ENCODE measurements around the gene NDUFS1. TPM values are rescaled to one million over a fixed set of nuclear protein-coding genes. Genes with fewer than 3 reads are reported as not detected.

NDUFS1 gene
- total and polyA plus RNA-seq, 10 of the 15 experiments (the other 5 are each of a cell fraction or from before 2014, with no cell fraction given): 62.6 to 108 (median 90.4) TPM

DNA sequence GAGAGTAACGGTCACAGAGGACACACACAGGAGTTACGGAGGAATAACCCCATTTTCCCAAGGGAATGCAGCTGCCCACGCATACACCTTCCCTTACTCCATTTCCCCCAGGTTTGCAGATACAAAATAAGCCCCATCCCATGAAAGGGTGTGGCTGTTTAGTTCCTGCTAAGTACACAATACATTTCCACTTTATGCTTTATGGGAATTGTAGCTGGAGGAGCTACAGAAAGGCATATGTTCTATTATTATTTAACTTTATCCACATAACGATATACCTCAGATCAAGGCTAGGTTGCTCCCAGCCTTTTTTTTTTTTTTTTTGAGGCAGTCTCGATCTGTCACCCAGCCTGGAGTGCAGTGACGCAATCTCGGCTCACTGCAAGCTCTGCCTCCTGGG is 50.5 kb downstream of the NDUFS1 start:
- H3K79me2 ChIP-seq (ENCODE audit: control insufficient read depth, insufficient read depth, low read length): no peaks in the 10 kb centered on the region
- no peaks in the 10 kb centered on the region; the same call in 2 of the 3 replicates for H3K9me3 ChIP-seq (replicated peaks; ENCODE audit: control insufficient read depth, insufficient read depth, low read length)
- intact Hi-C loops (cut with micrococcal nuclease; ENCODE audit: unreplicated experiment) (no loop called here), in situ Hi-C loops (cut with MboI) (no loop called here)
- ATAC-seq (no peak), DNase-seq (ENCODE audit: low read depth, low spot score) (no peak), FAIRE-seq (no peak)
- SMC1A ChIA-PET (ENCODE audit: uncharacterized antibody, unreplicated experiment): no interaction called here
- POLR2A ChIA-PET: interaction anchor here (0.6 kb wide), 1 partner anchor 25 kb away, joined by 3 read pairs; no protein-coding TSS in a partner anchor
- H3K27ac ChIP-seq (ENCODE audit: control insufficient read depth, insufficient read depth): no peak overlapping the region
- CTCF ChIA-PET: no interaction called here
- no peak overlapping the region for H3K4me2 ChIP-seq (ENCODE audit: control insufficient read depth, insufficient read depth)
- no peaks in the 10 kb centered on the region for H4K20me1 ChIP-seq (ENCODE audit: control insufficient read depth, insufficient read depth)
- no TSS peak for BruUV-seq (replicated peaks)
- no peaks in the 10 kb centered on the region for H3K4me1 ChIP-seq (ENCODE audit: control insufficient read depth, insufficient read depth, low read length)
- RAD21 ChIA-PET (ENCODE audit: unreplicated experiment): no interaction called here
- no peak overlapping the region for H3K4me3 ChIP-seq
- H2AFZ ChIP-seq (ENCODE audit: control insufficient read depth, low read depth, low read length): no peak overlapping the region
- TF ChIP-seq JUNB (IDR thresholded peaks at IDR 0.05) (no peak), IRF4 (IDR thresholded peaks at IDR 0.05; ENCODE audit: low read depth, low read length) (no peak), PML (IDR thresholded peaks at IDR 0.05; ENCODE audit: low read length) (no peak), FOXK2 (IDR thresholded peaks at IDR 0.05) (no peak), SIN3A (IDR thresholded peaks at IDR 0.05; ENCODE audit: low read depth, low read length) (no peak), CBX5 (IDR thresholded peaks at IDR 0.05; ENCODE audit: low read depth) (no peak), MYC (IDR thresholded peaks at IDR 0.05; ENCODE audit: insufficient read depth, insufficient read length, insufficient replicate concordance, low read length, severe bottlenecking) (no peak), ATF7 (IDR thresholded peaks at IDR 0.05; ENCODE audit: low read depth) (no peak), POLR2AphosphoS2 (IDR thresholded peaks at IDR 0.05; ENCODE audit: low read depth, low read length) (no peak), KAT2A (conservative IDR thresholded peaks at IDR 0.05; ENCODE audit: control insufficient read depth, low read depth, low read length) (no peak)
- TF ChIP-seq, protein P1, sequence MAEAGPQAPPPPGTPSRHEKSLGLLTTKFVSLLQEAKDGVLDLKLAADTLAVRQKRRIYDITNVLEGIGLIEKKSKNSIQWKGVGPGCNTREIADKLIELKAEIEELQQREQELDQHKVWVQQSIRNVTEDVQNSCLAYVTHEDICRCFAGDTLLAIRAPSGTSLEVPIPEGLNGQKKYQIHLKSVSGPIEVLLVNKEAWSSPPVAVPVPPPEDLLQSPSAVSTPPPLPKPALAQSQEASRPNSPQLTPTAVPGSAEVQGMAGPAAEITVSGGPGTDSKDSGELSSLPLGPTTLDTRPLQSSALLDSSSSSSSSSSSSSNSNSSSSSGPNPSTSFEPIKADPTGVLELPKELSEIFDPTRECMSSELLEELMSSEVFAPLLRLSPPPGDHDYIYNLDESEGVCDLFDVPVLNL (IDR thresholded peaks at IDR 0.05; ENCODE audit: low read depth, low read length): no peak
- TF ChIP-seq, protein P2, sequence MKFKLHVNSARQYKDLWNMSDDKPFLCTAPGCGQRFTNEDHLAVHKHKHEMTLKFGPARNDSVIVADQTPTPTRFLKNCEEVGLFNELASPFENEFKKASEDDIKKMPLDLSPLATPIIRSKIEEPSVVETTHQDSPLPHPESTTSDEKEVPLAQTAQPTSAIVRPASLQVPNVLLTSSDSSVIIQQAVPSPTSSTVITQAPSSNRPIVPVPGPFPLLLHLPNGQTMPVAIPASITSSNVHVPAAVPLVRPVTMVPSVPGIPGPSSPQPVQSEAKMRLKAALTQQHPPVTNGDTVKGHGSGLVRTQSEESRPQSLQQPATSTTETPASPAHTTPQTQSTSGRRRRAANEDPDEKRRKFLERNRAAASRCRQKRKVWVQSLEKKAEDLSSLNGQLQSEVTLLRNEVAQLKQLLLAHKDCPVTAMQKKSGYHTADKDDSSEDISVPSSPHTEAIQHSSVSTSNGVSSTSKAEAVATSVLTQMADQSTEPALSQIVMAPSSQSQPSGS (IDR thresholded peaks at IDR 0.05; ENCODE audit: low read length): no peak
- TF ChIP-seq, protein P3, sequence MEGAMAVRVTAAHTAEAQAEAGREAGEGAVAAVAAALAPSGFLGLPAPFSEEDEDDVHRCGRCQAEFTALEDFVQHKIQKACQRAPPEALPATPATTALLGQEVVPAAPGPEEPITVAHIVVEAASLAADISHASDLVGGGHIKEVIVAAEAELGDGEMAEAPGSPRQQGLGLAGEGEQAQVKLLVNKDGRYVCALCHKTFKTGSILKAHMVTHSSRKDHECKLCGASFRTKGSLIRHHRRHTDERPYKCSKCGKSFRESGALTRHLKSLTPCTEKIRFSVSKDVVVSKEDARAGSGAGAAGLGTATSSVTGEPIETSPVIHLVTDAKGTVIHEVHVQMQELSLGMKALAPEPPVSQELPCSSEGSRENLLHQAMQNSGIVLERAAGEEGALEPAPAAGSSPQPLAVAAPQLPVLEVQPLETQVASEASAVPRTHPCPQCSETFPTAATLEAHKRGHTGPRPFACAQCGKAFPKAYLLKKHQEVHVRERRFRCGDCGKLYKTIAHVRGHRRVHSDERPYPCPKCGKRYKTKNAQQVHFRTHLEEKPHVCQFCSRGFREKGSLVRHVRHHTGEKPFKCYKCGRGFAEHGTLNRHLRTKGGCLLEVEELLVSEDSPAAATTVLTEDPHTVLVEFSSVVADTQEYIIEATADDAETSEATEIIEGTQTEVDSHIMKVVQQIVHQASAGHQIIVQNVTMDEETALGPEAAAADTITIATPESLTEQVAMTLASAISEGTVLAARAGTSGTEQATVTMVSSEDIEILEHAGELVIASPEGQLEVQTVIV (IDR thresholded peaks at IDR 0.05; ENCODE audit: borderline replicate concordance, partially characterized antibody): no peak
- TF ChIP-seq, protein P4, sequence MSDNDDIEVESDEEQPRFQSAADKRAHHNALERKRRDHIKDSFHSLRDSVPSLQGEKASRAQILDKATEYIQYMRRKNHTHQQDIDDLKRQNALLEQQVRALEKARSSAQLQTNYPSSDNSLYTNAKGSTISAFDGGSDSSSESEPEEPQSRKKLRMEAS (IDR thresholded peaks at IDR 0.05; ENCODE audit: low read depth, low read length): no peak
- H3K27me3 ChIP-seq (replicated peaks in 1 of 2; ENCODE audit: control insufficient read depth in 2 of 2, insufficient read depth in 2 of 2, low read length in 1 of 2): no peaks in the 10 kb centered on the region
- no peaks in the 10 kb centered on the region for H3K36me3 ChIP-seq (ENCODE audit: control insufficient read depth in 2 of 2, insufficient read depth in 2 of 2, low read length in 1 of 2)
- 52% methylated on average over 6 of the region's 7 CpGs for WGBS (ENCODE audit: insufficient coverage, insufficient replicate concordance, low lambda C conversion rate, missing lambda C conversion rate)
- no peak overlapping the region for H3K9ac ChIP-seq (ENCODE audit: control insufficient read depth, insufficient read depth, low read length)

Data from GM12878 (cell line).